BE2C (cell line): ENCODE results near the gene ATP13A3.

Experiments
- DNase-seq: peaks from one replicate; pipeline ENCODE4 v3.0.0-alpha.2; 2020
- H3K27me3 ChIP-seq: fragments of 250-450 bp; sonication (Bioruptor Pico); 2 replicates; pipeline ENCODE4 v1.5.1; 2020; ENCODE audit warnings: mild to moderate bottlenecking
- H3K36me3 ChIP-seq: fragments of 250-450 bp; sonication (Bioruptor Pico); 2 replicates; pipeline ENCODE4 v1.5.1; 2020; ENCODE audit warnings: mild to moderate bottlenecking
- H3K4me1 ChIP-seq: fragments of 250-450 bp; sonication (Bioruptor Pico); 2 replicates; pipeline ENCODE4 v1.5.1; 2020
- H3K4me3 ChIP-seq: 2 replicates; pipeline ENCODE4 v1.5.1; 2011; ENCODE audit warnings: low read depth, low read length
- H3K9me3 ChIP-seq: fragments of 250-450 bp; sonication (Bioruptor Pico); 2 replicates; pipeline ENCODE4 v1.5.1; 2020
- TF ChIP-seq, protein P1 (sequence below): IDR thresholded peaks from 2 replicates; pipeline ENCODE4 v1.5.1; 2012; ENCODE audit warnings: mild to moderate bottlenecking, low read depth, low read length

ATP13A3 gene

DNA sequence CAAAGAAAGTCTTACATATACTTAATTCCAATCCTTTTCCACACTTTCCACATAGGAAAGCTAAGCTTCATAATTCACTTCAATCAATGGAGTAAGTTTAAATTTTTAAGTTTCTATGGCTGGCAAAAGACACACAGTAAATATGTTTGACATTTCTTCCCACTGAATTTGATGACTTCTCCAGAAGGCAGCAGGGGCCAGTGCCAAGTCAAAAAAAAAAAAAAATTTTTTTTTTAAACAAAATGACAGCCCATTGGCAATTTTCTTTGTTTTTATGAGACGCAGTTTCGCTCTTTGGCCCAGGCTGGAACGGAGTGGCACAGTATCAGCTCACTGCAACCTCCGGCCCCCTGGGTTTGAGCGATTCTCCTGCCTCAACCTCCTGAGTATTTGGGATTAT is 28.7 kb downstream of the ATP13A3 start:
- TF ChIP-seq, protein P1, sequence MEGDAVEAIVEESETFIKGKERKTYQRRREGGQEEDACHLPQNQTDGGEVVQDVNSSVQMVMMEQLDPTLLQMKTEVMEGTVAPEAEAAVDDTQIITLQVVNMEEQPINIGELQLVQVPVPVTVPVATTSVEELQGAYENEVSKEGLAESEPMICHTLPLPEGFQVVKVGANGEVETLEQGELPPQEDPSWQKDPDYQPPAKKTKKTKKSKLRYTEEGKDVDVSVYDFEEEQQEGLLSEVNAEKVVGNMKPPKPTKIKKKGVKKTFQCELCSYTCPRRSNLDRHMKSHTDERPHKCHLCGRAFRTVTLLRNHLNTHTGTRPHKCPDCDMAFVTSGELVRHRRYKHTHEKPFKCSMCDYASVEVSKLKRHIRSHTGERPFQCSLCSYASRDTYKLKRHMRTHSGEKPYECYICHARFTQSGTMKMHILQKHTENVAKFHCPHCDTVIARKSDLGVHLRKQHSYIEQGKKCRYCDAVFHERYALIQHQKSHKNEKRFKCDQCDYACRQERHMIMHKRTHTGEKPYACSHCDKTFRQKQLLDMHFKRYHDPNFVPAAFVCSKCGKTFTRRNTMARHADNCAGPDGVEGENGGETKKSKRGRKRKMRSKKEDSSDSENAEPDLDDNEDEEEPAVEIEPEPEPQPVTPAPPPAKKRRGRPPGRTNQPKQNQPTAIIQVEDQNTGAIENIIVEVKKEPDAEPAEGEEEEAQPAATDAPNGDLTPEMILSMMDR, result no peak
- Histone ChIP-seq H3K27me3 (no peaks in the 10 kb centered on the region), H3K36me3 (peaks cover 42% of the 10 kb centered on the region), H3K9me3 (no peaks in the 10 kb centered on the region), H3K4me1 (no peaks in the 10 kb centered on the region), H3K4me3 (no peak overlapping the region)
- no peak for DNase-seq

DNA sequence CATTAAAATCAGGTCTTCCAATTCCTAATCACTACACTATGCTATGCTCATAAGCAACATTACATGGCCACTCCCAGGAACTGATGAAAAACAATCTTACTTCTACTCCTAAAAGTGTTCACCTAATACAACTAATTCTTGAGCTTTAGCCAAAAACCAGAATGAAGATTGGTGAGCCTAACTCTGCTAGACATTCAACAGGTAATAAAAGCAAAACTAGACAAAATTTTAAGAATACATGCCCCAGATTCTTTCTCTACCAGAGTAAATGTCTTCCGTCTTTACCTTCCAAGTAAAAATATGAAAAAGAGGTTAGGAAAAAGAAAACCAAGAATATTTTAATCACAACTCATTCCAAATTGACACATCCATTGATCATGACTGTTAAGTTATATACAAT is 31.3 kb downstream of the ATP13A3 start:
- Histone ChIP-seq H3K27me3 (no peaks in the 10 kb centered on the region), H3K36me3 (peaks cover 57% of the 10 kb centered on the region), H3K4me3 (no peak overlapping the region), H3K9me3 (no peaks in the 10 kb centered on the region), H3K4me1 (no peaks in the 10 kb centered on the region)
- DNase-seq, result no peak
- TF ChIP-seq, protein P1, result no peak

DNA sequence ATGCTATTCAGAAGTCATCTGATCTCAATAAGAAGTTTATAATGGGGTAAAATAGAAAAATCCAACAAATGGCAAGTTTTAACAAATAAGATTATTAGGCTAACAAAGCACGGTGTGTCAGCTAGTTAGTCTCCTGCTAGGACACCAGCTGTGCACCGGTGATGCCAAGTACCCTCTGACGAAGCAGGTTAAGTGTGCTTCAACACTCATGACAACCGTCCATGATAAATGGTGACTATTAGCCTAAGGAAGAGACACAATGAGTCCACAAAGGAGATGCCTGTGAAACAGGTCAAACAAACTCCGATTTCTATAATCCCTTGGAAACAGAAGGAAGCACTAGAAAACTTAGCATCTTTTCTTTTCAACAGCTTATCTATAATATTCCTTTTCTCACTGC is 36.5 kb downstream of the ATP13A3 start:
- no peak for DNase-seq
- H3K4me1 ChIP-seq, result no peaks in the 10 kb centered on the region
- H3K4me3 ChIP-seq, result no peak overlapping the region
- TF ChIP-seq, protein P1, result no peak
- no peaks in the 10 kb centered on the region for H3K9me3 ChIP-seq
- peaks cover 67% of the 10 kb centered on the region for H3K36me3 ChIP-seq
- H3K27me3 ChIP-seq, result no peaks in the 10 kb centered on the region

DNA sequence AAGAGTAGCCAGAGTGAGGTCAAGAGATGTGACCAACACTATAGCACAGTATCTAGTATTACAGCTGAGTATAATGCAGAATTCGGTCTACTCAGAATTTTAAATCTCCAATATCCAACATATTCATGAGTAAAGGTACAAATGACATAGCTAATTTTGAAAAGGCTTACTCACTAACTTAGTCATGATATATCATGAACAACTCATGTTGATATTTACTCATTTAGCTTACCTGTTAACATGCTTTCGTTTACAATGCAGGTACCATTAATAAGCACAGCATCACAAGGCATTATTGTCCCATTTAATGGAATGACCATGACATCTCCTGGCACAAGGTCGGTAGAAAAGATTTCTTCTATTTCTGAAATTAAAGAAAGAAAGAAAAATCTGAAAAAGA is 36.9 kb downstream of the ATP13A3 start:
- Histone ChIP-seq H3K27me3 (no peaks in the 10 kb centered on the region), H3K4me3 (no peak overlapping the region), H3K9me3 (no peaks in the 10 kb centered on the region), H3K4me1 (no peaks in the 10 kb centered on the region), H3K36me3 (peaks cover 63% of the 10 kb centered on the region)
- TF ChIP-seq, protein P1, result no peak
- no peak for DNase-seq

DNA sequence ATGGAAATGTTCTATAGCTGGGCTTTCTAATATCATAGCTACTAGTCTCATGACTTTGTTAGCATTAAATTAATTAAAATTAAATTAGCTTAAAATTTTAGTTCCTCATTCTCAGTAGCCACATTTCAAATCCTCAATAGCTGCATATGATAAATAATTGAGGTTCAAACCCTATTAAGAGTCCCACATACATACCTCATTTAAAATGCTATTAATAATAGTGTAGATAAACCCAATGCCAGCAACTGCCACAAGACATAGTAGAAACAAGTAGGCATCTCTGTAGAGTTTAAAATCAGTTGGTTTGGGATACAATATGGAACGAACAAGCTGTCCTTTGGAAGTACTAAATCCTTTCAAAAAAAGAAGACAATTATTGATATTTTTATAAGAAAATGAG is 39.1 kb downstream of the ATP13A3 start:
- Histone ChIP-seq H3K4me1 (no peaks in the 10 kb centered on the region), H3K4me3 (no peak overlapping the region), H3K9me3 (no peaks in the 10 kb centered on the region), H3K36me3 (peaks cover 51% of the 10 kb centered on the region), H3K27me3 (no peaks in the 10 kb centered on the region)
- no peak for DNase-seq
- TF ChIP-seq, protein P1, result no peak

DNA sequence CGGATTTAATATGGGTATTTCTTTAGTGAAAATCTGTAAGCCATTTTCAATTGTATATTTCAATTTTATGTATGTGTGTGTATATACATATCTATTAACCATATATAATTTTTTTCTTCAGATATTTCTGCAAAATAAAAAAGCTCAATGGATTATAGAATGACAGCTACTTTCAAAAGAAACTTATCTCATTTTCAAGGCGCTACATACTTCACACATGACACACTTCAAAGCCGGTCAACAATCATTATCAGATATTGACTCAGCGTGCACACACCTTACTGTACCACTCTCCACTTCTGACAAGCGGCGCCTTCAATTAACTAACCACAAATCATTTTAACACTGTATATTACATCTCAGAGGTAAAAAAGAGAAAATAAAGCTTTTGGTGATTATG is 39.6 kb downstream of the ATP13A3 start:
- H3K27me3 ChIP-seq, result no peaks in the 10 kb centered on the region
- H3K36me3 ChIP-seq, result peaks cover 50% of the 10 kb centered on the region
- no peaks in the 10 kb centered on the region for H3K9me3 ChIP-seq
- TF ChIP-seq, protein P1, result no peak
- no peak for DNase-seq
- H3K4me3 ChIP-seq, result no peak overlapping the region
- no peaks in the 10 kb centered on the region for H3K4me1 ChIP-seq
